Body of pancreas (tissue), 4 donors: ENCODE measurements around the gene ANXA4. TPM values are rescaled to one million over a fixed set of nuclear protein-coding genes. Genes with fewer than 3 reads are reported as not detected.
"Not testable (repeated sequence)": the region's sequence is repeated elsewhere in the genome, so short reads cannot be mapped to it uniquely, and the experiment has no call there.

Experiments
- ATAC-seq: fragments of 150-250 bp; one replicate; pipeline ENCODE4 v1.9.1; 2016
- DNase-seq, 4 donors: peaks; one replicate each; pipeline ENCODE4 v3.0.0-alpha.2; 2019
- H3K27ac ChIP-seq, 4 donors: fragments of 200-600 bp; sonication (generic); 1 replicate in 3 of 4; 2 replicates in 1 of 4; pipeline versions ENCODE4 v1.5.1 to v1.6.1; 2016 to 2019; ENCODE audit warnings: mild to moderate bottlenecking in 1 of 4, mixed read lengths in 1 of 4, moderate library complexity in 1 of 4
- H3K27me3 ChIP-seq, 2 donors: fragments of 200-600 bp; sonication (generic); one replicate each; pipeline ENCODE4 v1.6.0; 2016; ENCODE audit warnings: mild to moderate bottlenecking in 1 of 2
- H3K36me3 ChIP-seq, 2 donors: fragments of 200-600 bp; sonication (generic); replicated peaks in 1 of 2; 2 replicates each; pipeline ENCODE4 v1.5.1; 2016; ENCODE audit warnings: low read depth in 2 of 2; ENCODE audit not compliant: insufficient read depth in 1 of 2
- H3K4me1 ChIP-seq: fragments of 200-600 bp; sonication (generic); one replicate; pipeline ENCODE4 v1.6.0; 2016
- H3K4me3 ChIP-seq, 2 donors: fragments of 200-600 bp; sonication (generic); 1 replicate in 1 of 2; 2 replicates in 1 of 2; pipeline ENCODE4 v1.5.1; 2016 to 2019
- H3K9me3 ChIP-seq, 3 donors: fragments of 200-600 bp; sonication (generic); 1 replicate in 2 of 3; 2 replicates in 1 of 3; pipeline ENCODE4 v1.5.1; 2016
- POLR2A ChIP-seq, 3 donors: fragments of 450-650 bp; IDR thresholded peaks; one replicate each; pipeline ENCODE4 v1.6.1; 2016; ENCODE audit warnings: antibody characterized with exemption in 3 of 3, mild to moderate bottlenecking in 2 of 3
- WGBS, 2 donors: methylation state at CpG; one replicate each; pipeline ENCODE4 v1.1.5; 2017; 5-methylcytosine and 5-hydroxymethylcytosine counted together
- intact Hi-C: fragments of 100-400 bp; cut with DNase I; formaldehyde crosslinking; loops from one replicate; pipeline ENCODE4 v1.15.1; 2023
- total RNA-seq, 2 donors: library from RNA; depleted of rRNA; stranded (reverse); fragments of >200 nt; gene quantifications; one replicate each; pipeline ENCODE4 v1.1.0, GENCODE V29; 2016
- TF ChIP-seq, protein P1 (sequence below), 7 experiments: fragments of 450-650 bp in 4 of 7; fragments of 200-600 bp in 3 of 7; sonication (generic) in 3 of 7; IDR thresholded peaks; one replicate each; pipeline ENCODE4 v1.5.1; 2016 to 2019; ENCODE audit warnings: antibody characterized with exemption in 7 of 7

ANXA4 gene
- total RNA-seq, 2 donors from 2014 or later: 382 to 399 TPM

DNA sequence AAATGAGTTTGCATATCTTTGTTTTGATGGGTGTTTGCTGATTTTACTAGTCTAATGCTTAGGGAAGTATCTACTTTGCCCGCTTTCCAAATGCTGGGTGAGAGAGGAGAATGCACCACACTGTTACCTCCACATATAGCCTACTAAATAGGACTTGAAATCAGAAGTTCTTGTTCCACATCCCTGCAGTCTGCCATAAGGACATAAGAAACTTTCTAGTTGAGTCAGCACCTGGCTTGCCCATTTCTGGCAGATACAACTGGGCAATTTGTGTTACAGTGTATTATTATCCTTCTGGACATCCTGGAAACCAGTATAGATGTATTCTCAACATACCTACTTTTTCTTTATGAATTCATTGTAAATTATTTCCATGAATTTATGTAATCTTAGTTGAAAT, 29.5 kb downstream of the ANXA4 start:
- no peaks in the 10 kb centered on the region for H3K36me3 ChIP-seq
- DNase-seq (no peak), ATAC-seq (no peak)
- H3K27me3 ChIP-seq: no peaks in the 10 kb centered on the region
- no peak overlapping the region for H3K4me3 ChIP-seq
- peak overlapping the region in 2 of 4 donors; percentile 8 to 33 for H3K27ac ChIP-seq
- intact Hi-C loops: no loop called here
- no peak for TF ChIP-seq POLR2A (IDR thresholded peaks at IDR 0.05)
- TF ChIP-seq, protein P1, sequence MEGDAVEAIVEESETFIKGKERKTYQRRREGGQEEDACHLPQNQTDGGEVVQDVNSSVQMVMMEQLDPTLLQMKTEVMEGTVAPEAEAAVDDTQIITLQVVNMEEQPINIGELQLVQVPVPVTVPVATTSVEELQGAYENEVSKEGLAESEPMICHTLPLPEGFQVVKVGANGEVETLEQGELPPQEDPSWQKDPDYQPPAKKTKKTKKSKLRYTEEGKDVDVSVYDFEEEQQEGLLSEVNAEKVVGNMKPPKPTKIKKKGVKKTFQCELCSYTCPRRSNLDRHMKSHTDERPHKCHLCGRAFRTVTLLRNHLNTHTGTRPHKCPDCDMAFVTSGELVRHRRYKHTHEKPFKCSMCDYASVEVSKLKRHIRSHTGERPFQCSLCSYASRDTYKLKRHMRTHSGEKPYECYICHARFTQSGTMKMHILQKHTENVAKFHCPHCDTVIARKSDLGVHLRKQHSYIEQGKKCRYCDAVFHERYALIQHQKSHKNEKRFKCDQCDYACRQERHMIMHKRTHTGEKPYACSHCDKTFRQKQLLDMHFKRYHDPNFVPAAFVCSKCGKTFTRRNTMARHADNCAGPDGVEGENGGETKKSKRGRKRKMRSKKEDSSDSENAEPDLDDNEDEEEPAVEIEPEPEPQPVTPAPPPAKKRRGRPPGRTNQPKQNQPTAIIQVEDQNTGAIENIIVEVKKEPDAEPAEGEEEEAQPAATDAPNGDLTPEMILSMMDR (IDR thresholded peaks at IDR 0.05): no peak
- 90 to 94% methylated on average over 1 of the region's 1 CpG for WGBS, 2 donors
- H3K9me3 ChIP-seq: no peaks in the 10 kb centered on the region
- H3K4me1 ChIP-seq: peaks cover 79% of the 10 kb centered on the region

DNA sequence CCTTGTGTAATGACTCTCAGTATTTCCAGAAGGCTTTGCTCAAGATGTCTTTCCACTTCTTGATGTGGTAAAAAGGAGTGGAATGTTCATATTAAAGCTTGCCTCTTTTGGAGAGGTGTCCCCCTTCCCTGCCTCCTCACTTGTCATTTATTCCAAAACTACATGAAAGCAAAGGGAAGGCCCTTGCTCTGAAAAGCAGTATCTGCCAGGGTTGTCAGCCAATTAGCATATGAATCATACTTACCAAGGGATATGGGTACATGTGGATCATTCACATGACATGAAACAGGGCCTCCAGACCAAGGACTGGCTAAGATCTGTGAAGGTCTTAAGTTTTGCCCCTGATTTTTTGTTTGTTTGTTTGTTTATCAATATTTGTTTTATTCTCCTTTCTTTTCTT, 31.3 kb downstream of the ANXA4 start:
- Histone ChIP-seq H3K27me3 (no peaks in the 10 kb centered on the region), H3K36me3 (no peaks in the 10 kb centered on the region), H3K4me1 (peaks cover 82% of the 10 kb centered on the region), H3K27ac (peak overlapping the region in 3 of 4 donors; percentile 23 to 43 (median 33)), H3K9me3 (no peaks in the 10 kb centered on the region), H3K4me3 (no peak overlapping the region)
- DNase-seq: no peak
- intact Hi-C loops: no loop called here
- ATAC-seq: no peak
- TF ChIP-seq, protein P1 (IDR thresholded peaks at IDR 0.05): no peak

DNA sequence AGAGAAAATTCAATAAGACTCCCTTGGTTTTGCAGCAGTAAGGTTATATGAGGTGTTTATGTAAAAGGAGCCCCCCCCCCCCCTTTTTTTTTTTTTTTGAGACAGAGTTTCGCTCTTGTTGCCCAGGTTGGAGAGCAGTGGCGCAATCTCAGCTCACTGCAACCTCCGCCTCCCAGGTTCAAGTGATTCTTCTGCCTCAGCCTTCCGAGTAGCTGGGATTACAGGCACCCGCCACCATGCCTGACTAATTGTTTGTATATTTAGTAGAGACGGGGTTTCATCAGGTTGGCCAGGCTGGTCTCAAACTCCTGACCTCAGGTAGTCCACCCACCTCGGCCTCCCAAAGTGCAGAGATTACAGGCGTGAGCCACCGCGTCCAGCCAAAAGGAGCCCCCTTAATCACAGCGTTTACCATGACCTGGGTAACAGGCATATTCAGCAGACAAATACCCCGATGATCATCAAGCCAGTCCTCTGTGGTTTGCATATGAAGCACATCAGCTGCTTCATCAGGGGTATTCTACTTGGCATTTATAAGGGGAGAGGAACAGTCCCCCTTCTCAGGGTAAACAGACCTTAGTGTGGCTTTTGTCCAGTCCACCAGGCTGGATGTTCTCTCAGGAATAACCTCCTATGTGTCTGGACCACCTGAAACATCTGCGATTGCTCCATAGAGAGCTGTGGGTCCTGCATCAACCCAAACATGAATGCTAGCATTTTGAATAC, 32.5 kb downstream of the ANXA4 start:
- intact Hi-C loops, DNase-seq, H3K36me3 ChIP-seq, ATAC-seq, H3K9me3 ChIP-seq, H3K4me3 ChIP-seq, H3K27me3 ChIP-seq: not testable (repeated sequence)
- 84 to 85% methylated on average over 10 to 13 of the region's 13 CpGs for WGBS, 2 donors
- Histone ChIP-seq H3K27ac (peak overlapping the region in 2 of 4 donors; percentile 57 to 76), H3K4me1 (peaks cover 82% of the 10 kb centered on the region)

DNA sequence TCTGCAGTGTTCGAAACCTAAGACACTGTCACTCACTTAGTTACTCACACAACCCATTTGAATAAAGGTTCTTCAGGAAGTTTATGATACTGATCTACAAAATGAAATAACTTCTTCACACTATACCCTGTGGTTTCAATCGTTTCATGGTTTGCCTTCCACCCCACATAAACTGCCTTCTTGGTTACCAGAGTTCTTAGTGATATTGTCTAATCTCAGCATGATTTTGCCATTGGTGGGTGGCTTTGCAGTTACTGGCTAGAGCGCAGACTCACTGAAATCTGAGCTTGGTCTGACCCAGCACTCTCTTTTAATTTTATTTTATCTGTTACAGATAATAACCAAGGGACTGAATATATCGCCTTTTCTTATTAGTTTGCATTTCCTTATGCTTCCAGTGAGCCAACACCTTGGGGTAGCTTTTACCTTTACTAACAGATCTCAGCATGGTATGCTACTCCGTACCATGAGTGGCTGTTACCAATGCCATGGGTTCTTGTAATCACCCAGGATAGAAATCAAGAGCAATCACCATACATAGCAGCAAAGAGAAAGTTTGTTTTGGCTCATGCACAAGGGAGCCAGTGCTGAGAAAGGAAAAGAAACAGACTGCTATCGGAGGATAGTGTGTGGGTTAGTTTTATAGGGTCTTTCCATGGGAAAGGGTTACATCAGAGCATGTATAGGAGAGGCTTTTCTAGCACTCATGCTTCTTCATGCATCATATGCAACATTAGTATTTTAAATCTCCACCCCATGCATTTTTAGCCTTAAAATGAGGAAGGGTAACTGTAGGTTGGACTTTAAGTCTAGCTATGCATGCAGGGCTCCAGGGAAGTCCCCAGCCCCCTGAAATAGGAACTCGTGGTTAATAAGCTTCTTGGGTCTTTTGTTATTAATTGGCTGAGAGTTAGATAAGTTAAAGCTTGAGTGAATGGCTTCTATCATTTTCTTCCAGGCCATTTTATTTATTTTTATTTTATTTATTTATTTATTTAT, 33.3 kb downstream of the ANXA4 start:
- 31 to 32% methylated on average over 7 of the region's 7 CpGs for WGBS, 2 donors
- intact Hi-C loops: no loop called here
- ATAC-seq: no peak
- Histone ChIP-seq H3K27me3 (no peaks in the 10 kb centered on the region), H3K27ac (peak overlapping the region in 3 of 4 donors; percentile 40 to 76 (median 57)), H3K4me3 (no peak overlapping the region), H3K9me3 (no peaks in the 10 kb centered on the region), H3K4me1 (peaks cover 82% of the 10 kb centered on the region), H3K36me3 (no peaks in the 10 kb centered on the region)
- no peak for DNase-seq
- TF ChIP-seq POLR2A (IDR thresholded peaks at IDR 0.05): no peak
- TF ChIP-seq, protein P1 (IDR thresholded peaks at IDR 0.05): no peak
